Measurements from ENCODE around the gene FOXN1.

FOXN1 gene

GRCh38 chr17:28576758-28577465 lies 70.8 kb downstream of the FOXN1 start, which contains the start of gene ALDOC:
ALDOC (minus strand) TSS chr17:28576895; CDS start chr17:28575532, 1,363 bp downstream.
- DNase-seq: peak; percentile 93 to 97

GRCh38 chr17:28577466-28577824 lies 71.3 kb downstream of the FOXN1 start:
- no peak for DNase-seq

- DNase-seq: no peak
These were observed 72.4 kb downstream of the FOXN1 start for GRCh38 chr17:28578246-28579195.

- no peak for DNase-seq
These were observed 73.4 kb downstream of the FOXN1 start for GRCh38 chr17:28579526-28579925.

- DNase-seq: no peak
These were observed 74.8 kb downstream of the FOXN1 start for GRCh38 chr17:28580959-28581358.

- DNase-seq: no peak
These were observed 76.4 kb downstream of the FOXN1 start for GRCh38 chr17:28582513-28582912.

GRCh38 chr17:28584434-28584833 lies 78.3 kb downstream of the FOXN1 start:
- DNase-seq: no peak

- no peak for DNase-seq
These were observed 79.7 kb downstream of the FOXN1 start for GRCh38 chr17:28585851-28586250.

All from hippocampal formation (tissue), 2 donors.